Measurements from ENCODE around the gene CBLN3. TPM values are rescaled to one million over a fixed set of nuclear protein-coding genes. Genes with fewer than 3 reads are reported as not detected.

Gene CBLN3
- total RNA-seq, 2 donors from 2014 or later: 1.3 to 4.2 TPM

DNA sequence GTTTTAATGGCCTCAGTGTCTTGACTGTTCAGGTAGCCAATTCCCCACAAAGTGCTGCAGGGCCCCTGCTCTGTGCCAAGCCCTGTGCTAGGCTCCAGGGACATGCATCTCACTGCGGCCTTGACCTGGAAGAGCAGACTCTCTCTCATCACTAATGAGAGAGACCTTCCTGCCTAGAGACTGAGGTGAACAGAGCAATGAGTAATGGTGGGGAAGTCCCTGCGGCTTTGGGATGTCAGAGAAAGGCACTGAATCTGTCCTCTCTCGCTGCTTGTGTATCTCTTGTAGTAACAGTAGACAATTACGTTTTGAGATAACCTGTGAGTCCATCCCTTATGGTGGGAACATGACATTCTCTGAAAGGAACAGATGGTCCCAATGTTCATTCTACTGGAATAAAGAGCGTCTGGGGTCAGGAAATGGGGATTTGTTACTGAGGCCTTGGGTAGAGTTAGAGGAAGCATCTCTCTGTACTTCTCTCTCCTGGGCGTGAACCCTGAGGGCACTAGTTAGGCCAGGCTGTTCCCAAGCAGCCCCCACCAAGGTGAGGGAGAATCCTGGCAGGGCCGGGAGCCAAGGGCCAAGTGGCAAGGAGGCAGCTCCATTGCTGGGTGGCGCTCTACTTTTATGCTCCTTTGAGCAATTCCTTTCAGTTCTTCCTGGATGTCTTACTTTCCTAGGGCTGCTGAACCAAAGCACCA, 48.0 kb downstream of the CBLN3 start:
- no peak for TF ChIP-seq CTCF (IDR thresholded peaks at IDR 0.05)
- Histone ChIP-seq H3K27me3 (replicated peaks; ENCODE audit: insufficient read depth) (no peaks in the 10 kb centered on the region), H3K4me3 (no peak overlapping the region), H3K4me1 (ENCODE audit: control insufficient read depth in 1 of 2, low read depth in 2 of 2) (no peaks in the 10 kb centered on the region), H3K9me3 (no peaks in the 10 kb centered on the region), H3K36me3 (peaks cover 4% of the 10 kb centered on the region), H3K27ac (no peak overlapping the region)
- ATAC-seq (ENCODE audit: insufficient number of reproducible peaks, low FRiP score, low read depth): no peak
- DNase-seq (ENCODE audit: low spot score): no peak

GRCh38 chr14:24379907-24380730, 49.3 kb downstream of the CBLN3 start:
- DNase-seq (ENCODE audit: low spot score) (no peak), ATAC-seq (ENCODE audit: insufficient number of reproducible peaks, low FRiP score, low read depth) (no peak)
- Histone ChIP-seq H3K27me3 (replicated peaks; ENCODE audit: insufficient read depth) (no peaks in the 10 kb centered on the region), H3K4me1 (ENCODE audit: control insufficient read depth in 1 of 2, low read depth in 2 of 2) (no peaks in the 10 kb centered on the region), H3K27ac (no peak overlapping the region), H3K36me3 (peaks cover 13% of the 10 kb centered on the region), H3K9me3 (no peaks in the 10 kb centered on the region), H3K4me3 (no peak overlapping the region)
- TF ChIP-seq CTCF (IDR thresholded peaks at IDR 0.05): no peak

DNA sequence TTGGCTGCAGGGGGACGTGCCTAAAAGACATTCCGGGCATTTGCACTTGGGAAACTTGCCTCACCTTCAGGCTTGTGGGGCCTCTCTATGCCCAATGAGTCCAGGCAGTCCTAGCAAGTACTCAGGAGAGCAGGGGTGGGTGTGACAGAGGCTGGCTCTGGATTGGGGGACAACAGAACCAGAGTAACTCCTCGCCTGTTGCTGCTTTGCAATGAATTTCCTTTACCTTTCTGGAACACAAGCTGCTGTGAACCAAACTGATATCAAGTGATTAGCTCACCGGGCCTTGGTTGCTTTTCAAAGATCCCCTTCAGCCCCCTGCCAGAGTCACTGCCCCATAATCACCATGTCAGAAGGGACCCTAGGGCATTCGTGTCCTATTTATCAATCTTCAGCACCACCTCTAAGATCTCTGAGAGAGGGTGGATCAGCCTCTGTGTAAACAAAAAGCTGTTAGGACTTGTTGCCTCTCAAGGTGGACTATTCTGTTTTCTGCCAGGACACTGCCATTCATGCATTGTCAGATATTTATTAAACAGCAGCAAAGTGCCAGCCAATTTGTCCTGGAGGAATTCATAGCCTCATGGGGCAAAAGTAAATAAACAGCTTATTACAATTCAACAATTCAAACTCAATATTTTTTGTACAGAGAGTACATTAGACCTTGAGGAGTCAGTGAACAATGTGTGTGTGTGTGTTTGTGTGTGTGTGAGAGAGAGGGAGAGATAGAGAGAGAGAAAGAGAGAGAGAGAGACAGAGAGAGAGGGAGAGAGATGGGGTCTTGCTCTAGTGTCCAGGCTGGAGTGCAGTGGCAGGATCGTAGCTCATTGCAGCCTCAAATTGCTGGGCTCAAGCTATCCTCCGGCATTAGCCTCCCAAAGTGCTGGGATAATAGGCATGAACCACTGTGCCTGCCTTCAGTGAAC, 50.2 kb downstream of the CBLN3 start:
- Histone ChIP-seq H3K36me3 (peaks cover 13% of the 10 kb centered on the region), H3K27ac (no peak overlapping the region), H3K4me1 (ENCODE audit: control insufficient read depth in 1 of 2, low read depth in 2 of 2) (no peaks in the 10 kb centered on the region), H3K4me3 (no peak overlapping the region), H3K9me3 (no peaks in the 10 kb centered on the region), H3K27me3 (replicated peaks; ENCODE audit: insufficient read depth) (no peaks in the 10 kb centered on the region)
- TF ChIP-seq CTCF (IDR thresholded peaks at IDR 0.05): no peak
- ATAC-seq (ENCODE audit: insufficient number of reproducible peaks, low FRiP score, low read depth) (no peak), DNase-seq (ENCODE audit: low spot score) (no peak)

- H3K9me3 ChIP-seq: no peaks in the 10 kb centered on the region
- ATAC-seq (ENCODE audit: insufficient number of reproducible peaks, low FRiP score, low read depth): no peak
- H3K27me3 ChIP-seq (replicated peaks; ENCODE audit: insufficient read depth): no peaks in the 10 kb centered on the region
- no peak overlapping the region for H3K27ac ChIP-seq
- peaks cover 13% of the 10 kb centered on the region for H3K36me3 ChIP-seq
- no peak for DNase-seq (ENCODE audit: low spot score)
- H3K4me1 ChIP-seq (ENCODE audit: control insufficient read depth in 1 of 2, low read depth in 2 of 2): no peaks in the 10 kb centered on the region
- no peak overlapping the region for H3K4me3 ChIP-seq
- no peak for TF ChIP-seq CTCF (IDR thresholded peaks at IDR 0.05)
Observed at GRCh38 chr14:24378327-24378726, 51.1 kb downstream of the CBLN3 start.
